Left cardiac atrium (tissue), 4 donors: ENCODE measurements around the gene ZCCHC10. TPM values are rescaled to one million over a fixed set of nuclear protein-coding genes. Genes with fewer than 3 reads are reported as not detected.
"Not testable (repeated sequence)": the region's sequence is repeated elsewhere in the genome, so short reads cannot be mapped to it uniquely, and the experiment has no call there.

ENCODE experiments used
- ATAC-seq, 2 donors: fragments of 200-7000 bp; cut with Tn5 transposase; one replicate each; pipeline ENCODE4 v1.9.1; 2020; ENCODE audit warnings: mild to moderate bottlenecking in 2 of 2, moderate library complexity in 2 of 2
- DNase-seq: peaks from one replicate; pipeline ENCODE4 v3.0.0-alpha.2; 2020
- intact Hi-C, 2 donors: fragments of 100-400 bp; cut with DNase I; formaldehyde crosslinking; loops; one replicate each; pipeline versions ENCODE4 v1.14.1 to v1.15.1; 2022 to 2023
- total RNA-seq, 2 donors: library from RNA; stranded (reverse); fragmentation: NEBNext Ultra II Directional; extraction: Animal tissue kit (Norgen Biotek cat#: 25700); gene quantifications; one replicate each; pipeline ENCODE4 v1.2.1, GENCODE V29; 2021
- donor health status: DM: no; HTN: yes; CAD: no.
- donor health status: DM: no; HTN: yes; CAD: no; lungs with severe emphysema.
- donor health status: DM: yes; HTN: yes; CAD: no.
- donor health status: Dilated cardiomyopathy.

ZCCHC10 gene
- total RNA-seq, 2 donors from 2014 or later = 14.9 to 19.2 TPM

DNA sequence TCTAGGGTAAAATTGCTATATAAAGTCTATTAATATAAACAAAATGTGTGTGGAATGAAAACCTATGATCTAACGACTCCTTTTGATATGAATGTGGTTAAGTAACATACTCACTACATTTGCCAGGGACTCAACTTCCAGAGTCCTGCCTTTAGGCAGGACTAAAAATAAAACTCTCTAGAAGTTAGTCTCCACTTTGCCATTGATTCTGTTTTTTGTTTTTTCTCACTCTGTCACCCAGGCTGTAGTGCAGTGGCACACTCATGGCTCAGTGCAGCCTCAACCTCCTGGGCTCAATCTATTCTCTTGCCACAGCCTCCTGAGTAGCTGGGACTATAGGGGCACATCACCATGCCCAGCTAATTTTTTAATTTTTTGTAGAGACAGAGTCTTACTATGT is 30.0 kb downstream of the ZCCHC10 start:
- intact Hi-C loops = no loop called here
- ATAC-seq (no peak), DNase-seq (no peak)

DNA sequence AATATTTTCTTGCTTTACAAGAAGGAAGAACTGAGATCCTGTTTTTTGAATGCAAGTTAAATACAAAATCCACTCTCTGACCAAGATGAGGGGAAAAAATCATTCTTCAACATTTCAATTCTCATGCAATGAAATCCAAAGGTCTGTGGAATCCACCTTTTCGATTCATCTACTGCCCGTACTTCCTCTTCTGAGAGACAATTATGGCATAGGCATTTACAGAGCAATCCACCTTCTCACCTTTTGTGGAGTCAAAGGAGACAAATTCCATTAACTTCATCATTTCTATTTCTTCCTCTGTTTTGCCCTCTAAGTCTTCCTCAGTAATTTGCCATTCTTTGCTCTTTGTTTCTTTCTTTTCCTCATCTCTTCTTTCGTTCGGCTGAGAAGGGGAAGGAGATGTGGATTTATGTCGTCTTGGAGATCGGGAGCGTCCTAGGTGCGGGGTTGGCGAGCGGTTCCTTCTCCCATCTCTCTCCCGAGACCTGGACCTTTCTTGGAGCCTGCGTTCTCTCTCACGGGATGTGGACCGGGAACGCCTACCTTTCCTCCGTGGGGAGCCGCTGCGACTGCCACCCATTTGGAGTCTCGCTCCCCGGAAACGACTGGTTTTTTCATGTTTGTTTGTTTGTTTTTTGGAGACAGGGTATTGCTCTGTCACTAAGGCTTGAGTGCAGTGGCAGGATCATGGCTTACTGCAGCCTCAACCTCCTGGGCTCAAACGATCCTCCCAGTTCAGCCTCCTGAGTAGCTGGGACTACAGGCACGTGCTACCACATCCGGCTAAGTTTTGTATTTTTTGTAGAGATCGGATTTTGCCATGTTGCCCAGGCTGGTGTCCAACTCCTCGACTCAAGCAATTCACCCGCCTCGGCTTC is 38.6 kb downstream of the ZCCHC10 start:
- intact Hi-C loops = no loop called here
- DNase-seq (no peak), ATAC-seq (no peak)

DNA sequence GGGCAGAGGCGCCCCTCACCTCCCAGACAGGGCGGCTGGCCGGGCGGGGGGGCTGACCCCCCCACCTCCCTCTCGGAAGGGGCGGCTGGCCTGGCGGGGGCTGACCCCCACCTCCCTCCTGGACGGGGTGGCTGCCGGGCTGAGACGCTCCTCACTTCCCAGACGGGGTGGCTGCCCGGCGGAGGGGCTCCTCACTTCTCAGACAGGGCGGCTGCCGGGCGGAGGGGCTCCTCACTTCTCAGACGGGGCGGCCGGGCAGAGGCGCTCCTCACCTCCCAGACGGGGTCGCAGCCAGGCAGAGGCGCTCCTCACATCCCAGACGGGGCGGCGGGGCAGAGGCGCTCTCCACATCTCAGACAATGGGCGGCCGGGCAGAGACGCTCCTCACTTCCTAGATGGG is 43.4 kb downstream of the ZCCHC10 start:
- DNase-seq, ATAC-seq, intact Hi-C loops: not testable (repeated sequence)

DNA sequence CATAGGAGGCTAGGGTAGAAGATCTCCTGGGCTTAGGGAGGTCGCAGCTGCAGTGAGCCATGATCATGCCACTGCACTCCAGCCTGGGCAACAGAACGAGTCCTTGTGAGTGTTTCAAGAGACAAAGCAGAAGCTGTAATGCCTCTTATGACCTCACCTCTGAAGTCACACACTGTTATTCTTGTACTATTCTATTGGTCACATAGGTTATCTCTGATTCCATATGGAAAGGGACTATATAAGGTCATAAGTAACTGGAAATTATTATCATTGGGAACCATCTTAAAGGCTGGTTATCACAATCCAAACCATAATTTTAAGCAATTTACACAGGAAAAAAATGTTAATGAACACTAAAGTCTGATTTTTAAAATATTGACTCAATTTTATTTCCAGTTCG is 45.1 kb downstream of the ZCCHC10 start:
- ATAC-seq = no peak
- no peak for DNase-seq
- intact Hi-C loops = no loop called here

DNA sequence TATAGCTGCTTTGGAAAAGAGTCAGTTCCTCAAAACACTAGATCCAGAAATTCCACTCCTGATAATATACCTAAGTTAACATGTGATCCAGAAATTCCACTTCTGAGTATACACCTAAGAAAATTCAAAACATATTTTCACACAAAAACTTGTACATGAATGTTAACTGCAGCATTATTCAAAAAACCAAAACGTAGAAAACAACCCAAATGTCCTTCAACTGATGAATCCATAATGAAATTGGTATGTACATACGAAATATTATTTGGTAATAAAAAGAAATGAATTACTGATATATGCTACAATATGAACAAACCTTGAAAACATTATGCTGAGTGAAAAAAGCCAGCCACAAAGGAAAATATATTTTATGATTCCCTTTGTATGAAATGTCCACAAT is 46.4 kb downstream of the ZCCHC10 start:
- DNase-seq = no peak
- ATAC-seq = no peak
- intact Hi-C loops = no loop called here

DNA sequence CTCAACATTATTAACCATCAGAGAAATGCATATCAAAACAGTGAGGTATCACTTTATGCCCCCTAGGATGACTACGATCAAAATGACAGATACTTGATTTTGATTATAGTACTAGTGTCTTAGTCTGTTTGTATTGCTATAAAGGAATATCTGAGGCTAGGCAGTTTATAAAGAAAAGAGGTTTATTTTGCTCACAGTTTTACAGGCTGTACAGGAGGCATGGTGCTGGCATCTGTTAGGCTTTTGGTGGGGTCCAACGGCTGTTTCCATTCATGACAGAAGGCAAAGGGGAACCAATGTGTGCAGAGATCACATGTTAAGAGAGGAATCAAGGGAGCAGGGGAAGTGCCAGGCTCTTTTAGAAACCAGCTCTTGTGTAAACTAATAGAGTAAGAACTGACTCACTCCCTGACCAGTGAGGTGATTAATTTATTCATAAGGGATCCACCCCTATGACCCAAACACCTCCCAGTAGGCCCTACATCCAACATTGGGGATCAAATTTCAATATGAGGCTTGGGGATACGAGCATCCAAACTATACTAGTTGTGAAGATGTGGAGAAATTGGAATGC is 46.9 kb downstream of the ZCCHC10 start:
- intact Hi-C loops = no loop called here
- ATAC-seq (no peak), DNase-seq (no peak)

DNA sequence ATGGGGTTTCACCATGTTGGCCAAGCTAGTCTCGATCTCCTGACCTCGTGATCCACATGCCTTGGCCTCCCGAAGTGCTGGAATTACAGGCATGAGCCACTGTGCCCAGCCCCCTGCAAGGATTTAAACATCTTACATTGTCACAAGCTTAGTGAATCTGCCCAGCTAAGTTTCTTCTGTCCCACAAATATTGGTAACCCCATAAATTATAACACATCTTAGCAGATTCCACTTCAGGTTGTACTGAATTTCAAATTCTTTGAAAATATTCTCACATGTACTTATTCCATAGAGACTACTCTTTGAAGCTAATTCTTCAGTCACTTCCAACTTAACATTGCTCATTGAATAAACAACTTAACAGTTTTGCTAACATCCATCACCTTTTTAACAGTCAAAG is 49.5 kb downstream of the ZCCHC10 start:
- DNase-seq (no peak), ATAC-seq (no peak)
- intact Hi-C loops = no loop called here

DNA sequence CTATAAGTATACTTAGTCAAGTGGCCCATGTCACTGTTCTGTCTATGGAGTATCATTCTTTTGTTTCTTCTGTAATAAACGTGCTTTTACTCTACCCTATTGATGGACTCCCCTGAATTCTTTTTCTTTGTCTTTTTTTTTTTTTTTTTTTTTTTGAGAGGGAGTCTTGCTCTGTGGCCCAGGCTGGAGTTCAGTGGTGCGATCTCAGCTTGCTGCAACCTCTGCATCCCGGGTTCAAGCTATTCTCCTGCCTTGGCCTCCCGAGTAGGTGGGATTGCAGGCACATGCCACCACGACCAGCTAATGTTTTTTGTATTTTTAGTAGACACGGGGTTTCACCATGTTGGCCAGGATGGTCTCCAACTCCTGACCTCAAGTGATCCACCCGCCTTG is 53.9 kb downstream of the ZCCHC10 start:
- intact Hi-C loops, ATAC-seq: not testable (repeated sequence)

DNA sequence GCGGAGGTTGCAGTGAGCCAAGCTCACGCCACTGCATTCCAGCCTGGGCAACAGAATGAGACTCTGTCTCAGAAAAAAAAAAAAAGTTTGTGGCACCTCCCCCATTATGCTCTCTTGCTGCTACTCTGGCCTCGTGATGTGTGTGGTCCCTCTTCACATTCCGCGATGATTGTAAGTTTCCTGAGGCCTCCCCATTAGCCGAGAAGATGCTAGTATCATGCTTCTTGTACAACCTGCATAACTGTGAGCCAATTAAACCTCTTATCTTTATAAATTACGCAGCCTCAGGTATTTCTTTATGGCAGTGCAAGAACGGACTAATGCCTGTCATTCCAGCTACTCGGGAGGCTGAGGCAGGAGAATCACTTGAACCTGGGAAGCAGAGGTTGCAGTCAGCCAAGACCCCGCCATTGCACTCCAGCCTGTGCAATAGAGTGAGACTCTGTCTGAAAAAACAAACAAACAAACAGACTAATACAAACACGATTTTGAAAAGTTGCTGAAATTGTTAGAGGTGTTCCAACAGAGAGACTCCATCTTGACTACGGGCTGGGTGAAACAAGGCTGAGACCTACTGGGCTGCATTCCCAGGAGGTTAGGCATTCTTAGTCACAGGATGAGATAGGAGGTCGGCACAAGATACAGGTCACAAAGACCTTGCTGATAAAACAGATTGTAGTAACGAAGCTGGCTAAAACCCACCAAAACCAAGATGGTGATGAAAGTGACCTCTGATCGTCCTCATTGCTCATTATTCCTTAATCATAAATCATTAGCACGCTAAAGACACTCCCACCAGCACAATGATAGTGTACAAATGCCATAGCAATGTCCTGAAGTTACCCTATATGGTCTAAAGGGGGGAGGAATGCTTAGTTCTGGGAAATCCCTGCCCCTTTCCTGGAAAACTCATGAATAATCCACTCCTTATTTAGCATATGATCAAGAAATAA is 54.6 kb downstream of the ZCCHC10 start:
- no peak for ATAC-seq
- DNase-seq = no peak
- intact Hi-C loops = no loop called here

More for the DNA sequence above, 53.9 kb downstream of the ZCCHC10 start:
- DNase-seq = not testable (repeated sequence)

DNA sequence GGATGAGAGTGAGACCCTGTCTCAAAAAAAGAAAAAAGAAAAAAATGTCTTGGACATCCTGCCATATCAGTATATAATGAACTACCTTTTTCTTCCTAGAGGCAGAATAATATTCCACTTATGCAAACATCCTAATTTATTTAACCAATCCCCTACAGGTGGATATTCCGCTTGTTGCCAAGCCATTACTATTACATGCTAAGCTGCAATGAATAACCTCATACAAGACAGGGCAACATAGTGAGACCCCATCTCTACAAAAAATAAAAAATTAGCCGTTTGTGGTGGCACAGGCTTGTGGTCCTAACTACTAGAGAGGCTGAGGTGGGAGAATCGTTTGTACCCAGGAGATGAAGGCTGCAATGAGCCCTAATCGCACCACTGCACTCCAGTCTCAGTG is 61.2 kb downstream of the ZCCHC10 start:
- DNase-seq (no peak), ATAC-seq (no peak)
- intact Hi-C loops = loop anchor here in 1 of 2 donors (10.0 kb wide), 1 partner anchor 60 kb away; the partner anchor contains the start of gene ZCCHC10

DNA sequence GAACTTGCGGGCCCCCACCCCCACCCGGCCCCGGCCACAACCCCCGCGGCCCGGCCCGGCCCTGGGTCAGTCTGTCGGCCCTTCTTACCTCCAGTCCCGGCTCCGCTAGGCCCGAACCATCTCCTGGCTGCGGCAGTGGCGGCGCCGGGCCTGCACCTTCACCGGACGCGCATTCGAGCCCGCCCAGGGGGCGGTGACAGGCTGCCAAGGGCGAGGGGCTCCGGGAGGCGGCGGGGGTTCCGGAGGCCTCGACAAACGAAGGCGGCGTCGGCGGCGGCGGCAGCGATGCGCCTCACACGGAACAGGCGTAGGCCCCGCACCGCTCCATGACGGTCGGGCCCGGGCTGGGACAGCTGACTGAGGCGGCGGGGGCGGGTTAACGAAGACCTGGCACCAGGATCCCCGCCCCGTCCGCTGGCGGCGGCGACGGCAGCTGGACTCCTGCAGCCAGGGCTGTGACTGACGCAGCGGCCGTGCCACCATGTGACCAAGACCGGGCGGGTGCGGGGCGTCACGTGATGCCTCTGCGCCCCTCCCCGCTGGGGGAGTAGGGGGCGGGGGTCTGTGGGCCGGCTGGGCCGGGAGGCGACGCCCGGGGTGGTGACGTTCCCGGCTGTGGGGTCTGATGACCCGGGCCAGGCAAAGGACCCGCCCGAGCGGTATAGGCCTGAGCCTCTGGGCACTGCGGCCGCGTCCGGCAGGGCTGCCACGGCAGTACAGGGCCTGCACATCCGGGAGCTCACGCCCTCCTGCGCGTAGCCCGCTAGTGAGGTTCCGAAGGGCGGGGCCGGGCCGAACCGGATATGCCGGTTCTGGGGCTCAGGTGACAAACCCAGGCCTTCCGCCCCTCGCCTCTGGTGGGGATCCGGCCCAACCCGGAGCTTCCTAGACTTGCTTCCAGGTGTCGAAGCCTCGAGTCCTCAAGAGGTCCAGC is 62.9 kb downstream of the ZCCHC10 start, which contains the start of gene AFF4:
AFF4 (minus strand) TSS at position 464 of the 934 bp plus-strand sequence. CDS start 26,445 bp downstream, outside the sequence.
- DNase-seq (peak; percentile 98), ATAC-seq (peak; percentile 97)
- intact Hi-C loops = loop anchor here in 1 of 2 donors (10.0 kb wide), 1 partner anchor 61 kb away; the partner anchor contains the start of gene ZCCHC10

DNA sequence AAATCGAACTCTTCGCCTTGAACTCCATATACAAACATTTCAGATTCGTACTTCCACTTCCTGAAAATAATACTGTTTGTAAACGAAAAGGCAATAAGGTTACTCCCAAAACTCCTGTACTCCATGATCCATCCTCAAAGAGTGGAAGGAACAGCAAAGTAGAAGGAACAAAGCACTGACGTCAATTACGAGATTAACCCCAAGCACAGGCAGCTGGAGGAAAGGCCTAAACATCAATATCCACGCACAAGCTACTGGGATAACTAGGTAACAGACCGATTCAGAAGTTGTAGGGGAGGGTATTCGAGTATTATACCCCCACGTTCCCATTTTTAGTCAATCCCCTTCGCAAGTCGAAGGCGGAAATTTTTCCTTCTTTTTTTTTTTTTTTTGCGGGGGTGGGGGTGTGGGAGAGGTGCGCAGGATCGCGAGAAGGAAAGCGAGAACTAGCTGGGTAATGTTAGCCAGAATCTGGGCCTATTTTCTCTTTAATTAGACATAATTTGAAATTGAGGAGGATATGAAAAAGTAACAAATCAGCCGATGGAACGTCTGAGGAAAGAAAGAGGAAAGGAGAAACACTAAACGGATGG is 63.8 kb downstream of the ZCCHC10 start:
- no peak for DNase-seq
- intact Hi-C loops = loop anchor here in 1 of 2 donors (10.0 kb wide), 1 partner anchor 62 kb away; the partner anchor contains the start of gene ZCCHC10
- peak; percentile 31 to 38 for ATAC-seq

DNA sequence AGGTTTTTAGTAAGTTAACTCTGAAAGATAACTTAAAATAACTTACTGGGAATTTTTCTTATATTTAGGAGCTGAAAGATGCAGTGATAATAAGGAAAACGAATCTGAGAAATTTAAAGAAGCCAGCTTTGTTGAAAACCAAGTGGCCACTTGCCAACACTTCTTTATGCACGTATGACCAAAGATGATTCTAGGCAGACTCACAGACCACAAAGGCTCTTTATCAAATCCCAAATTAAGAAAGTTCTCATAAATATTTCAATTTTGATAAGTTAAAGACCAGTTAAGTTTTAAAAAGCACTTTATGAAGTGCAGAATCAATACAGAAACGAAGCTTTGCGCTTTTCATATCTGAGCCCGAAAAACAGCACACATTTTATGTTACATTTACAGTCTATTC is 64.5 kb downstream of the ZCCHC10 start:
- ATAC-seq (no peak), DNase-seq (no peak)
- intact Hi-C loops = loop anchor here in 1 of 2 donors (10.0 kb wide), 1 partner anchor 63 kb away; the partner anchor contains the start of gene ZCCHC10

DNA sequence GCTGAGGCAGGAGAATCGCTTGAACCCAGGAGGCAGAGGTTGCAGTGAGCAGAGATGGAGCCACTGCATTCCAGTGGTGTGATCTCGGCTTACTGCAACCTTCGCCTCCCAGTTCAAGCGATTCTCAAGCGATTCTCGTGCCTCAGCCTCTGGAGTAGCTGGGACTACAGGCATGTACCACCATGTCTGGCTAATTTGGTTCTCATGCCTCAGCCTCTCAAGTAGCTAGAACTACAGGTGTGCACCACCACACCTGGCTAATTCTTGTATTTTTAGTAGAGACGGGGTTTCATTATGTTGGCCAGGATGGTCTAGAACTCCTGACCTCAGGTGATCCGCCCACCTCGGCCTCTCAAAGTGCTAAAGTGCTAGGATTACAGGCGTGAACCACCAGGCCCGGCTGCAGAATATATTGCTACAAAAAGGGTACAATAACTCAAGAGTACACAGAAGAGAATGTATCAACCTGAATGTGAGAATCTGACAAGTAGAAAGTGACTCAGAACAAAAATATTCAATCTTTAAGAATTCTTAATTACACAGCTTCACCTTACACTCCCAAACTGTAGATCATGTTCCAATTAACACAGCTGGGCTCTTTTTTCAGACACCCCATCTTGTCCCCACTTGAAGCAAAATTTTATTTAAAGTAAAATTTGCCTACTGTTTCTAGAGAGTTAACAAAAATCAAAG is 65.1 kb downstream of the ZCCHC10 start:
- not testable (repeated sequence) for ATAC-seq, DNase-seq
- intact Hi-C loops = loop anchor here in 1 of 2 donors (10.0 kb wide), 1 partner anchor 64 kb away; the partner anchor contains the start of gene ZCCHC10

DNA sequence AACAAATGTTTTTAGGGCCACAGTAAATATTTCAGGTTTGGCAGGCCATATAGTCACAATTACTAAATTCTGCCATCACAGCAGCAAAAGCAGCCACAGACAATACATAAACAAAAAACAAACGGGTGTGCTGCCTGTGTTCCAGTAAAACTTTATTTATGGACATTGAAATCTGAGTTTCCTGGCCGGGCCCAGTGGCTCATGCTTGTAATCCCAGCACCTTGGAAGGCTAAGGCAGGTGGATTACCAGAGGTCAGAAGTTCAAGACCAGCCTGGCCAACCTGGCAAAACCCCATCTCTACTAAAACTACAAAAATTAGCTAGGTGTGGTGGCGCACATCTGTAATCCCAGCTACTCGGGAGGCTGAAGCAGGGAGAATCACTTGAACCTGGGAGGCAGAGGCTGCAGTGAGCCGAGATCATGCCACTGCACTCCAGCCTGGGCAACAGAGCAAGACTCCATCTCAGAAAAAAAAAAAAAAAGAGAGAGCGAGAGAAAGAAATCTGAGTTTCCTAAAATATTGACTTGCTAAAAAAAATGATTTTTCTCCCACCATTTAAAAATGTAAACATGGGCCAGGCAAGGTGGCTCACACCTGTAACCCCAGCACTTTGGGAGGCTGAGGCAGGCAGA is 70.1 kb downstream of the ZCCHC10 start:
- ATAC-seq, intact Hi-C loops: not testable (repeated sequence)

DNA sequence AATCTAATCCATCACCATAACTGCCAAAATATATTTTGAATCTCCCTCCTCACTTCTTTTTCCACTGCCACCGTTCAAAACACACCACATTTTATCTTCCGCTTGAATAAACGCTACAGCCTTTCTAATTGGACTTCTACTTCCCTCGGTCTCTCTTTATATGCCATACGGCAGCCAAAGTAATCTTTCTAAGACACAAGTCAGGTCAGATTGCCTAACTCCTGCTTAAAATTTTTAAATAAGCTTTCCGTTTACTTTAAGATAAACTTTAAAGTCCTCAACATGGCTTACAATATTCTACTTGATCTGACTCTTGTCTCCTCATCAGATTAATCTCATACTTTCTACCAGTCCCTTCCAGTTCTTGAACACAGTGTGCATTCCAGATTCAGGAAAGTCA is 72.6 kb downstream of the ZCCHC10 start:
- ATAC-seq (no peak), DNase-seq (no peak)
- intact Hi-C loops = no loop called here

More for the DNA sequence above, 70.1 kb downstream of the ZCCHC10 start:
- not testable (repeated sequence) for DNase-seq
